ENCODE measurements around the gene HIPK3.
"Not testable (repeated sequence)": the region's sequence is repeated elsewhere in the genome, so short reads cannot be mapped to it uniquely, and the experiment has no call there.

The HIPK3 gene

DNA sequence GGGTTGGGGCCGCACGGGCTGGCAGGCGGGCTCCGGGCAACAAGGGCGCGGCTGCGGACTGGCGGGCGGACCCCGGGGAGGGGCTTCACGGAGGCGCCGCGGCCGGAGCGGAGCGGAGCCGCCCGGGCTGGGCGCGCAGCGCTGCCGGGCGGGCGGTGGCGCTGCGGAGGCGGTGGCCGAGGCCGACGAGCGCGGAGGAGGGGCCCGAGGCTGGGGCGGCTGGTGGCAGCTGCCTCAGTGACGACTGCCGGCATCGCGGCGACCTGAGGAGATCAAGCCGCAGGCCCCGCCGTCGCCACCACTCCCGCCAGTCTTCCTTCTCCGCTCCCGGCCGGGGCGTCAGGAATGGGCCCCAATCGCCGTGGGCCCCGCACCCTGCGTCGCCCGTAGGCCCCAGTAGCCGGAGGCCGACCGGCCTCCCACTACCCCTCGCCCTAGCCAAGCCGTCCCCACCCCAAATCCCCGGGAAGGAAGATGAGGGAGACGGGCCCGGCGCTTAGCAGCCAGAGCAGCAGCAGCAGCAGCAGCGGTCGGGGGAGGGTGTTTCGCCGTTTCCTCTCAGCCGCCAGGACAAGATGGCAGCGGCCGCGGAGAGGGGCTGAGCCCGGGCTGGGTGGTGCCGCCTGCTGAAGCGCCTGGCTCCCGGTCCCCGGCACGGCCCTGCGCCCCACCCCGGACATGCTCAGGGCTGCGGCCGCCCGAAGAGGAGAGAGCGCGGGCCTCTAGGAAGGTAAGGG is at the start of gene HIPK3:
Gene HIPK3, plus strand, starts transcription at position 222 of the 737 bp plus-strand sequence.
- peak; percentile 53 to 65 for DNase-seq (ENCODE audit: low read depth in 2 of 2)

DNA sequence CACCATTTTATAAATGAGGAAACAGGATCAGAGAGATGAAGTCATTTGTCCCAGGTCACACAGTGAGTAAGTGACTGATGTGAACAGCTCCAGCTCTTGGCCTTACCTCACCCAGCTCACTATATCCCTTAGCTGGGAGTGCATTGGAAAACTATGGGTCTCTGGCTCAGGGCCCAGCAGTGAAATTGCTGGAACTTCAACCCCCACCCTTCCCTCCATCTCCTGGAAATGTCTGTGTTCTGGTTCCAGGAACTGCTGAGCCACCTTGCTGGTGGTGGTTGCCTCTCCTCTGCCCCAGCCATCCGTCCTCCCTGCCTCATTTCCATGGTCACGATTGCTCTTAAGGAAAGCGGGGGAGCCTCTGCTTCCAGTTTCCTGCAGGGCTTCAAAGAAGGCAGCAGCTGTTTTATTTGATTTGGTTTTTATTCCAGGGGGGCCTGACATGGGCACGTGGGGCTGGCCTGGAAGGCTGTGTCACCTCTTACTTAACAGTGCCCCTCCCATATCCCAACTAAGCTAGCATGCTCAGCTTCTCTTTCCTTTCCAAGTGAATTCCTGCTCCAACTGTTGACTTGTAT is 49.7 kb upstream of the HIPK3 start:
- no peak for DNase-seq (ENCODE audit: low read depth in 2 of 2)

DNA sequence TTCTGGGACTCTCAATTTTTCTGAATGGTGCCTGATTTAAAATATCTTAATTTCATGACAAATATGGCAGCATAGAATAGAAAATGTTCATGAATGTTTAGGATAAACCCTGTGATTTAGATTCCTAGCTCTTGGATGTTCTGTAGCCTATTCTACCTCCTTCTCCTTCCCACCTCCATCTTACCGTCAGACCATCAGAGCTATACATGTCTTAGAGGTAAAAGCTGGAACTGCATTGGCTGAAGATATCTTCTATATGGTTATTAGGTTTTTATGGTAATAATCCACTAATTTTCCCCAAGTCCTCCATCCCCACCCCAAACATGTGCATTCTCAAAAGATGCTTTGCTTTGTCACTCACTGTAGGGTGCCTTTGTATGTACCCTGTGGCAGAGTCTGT is 49.0 kb upstream of the HIPK3 start:
- DNase-seq (ENCODE audit: low read depth in 2 of 2) = no peak

DNA sequence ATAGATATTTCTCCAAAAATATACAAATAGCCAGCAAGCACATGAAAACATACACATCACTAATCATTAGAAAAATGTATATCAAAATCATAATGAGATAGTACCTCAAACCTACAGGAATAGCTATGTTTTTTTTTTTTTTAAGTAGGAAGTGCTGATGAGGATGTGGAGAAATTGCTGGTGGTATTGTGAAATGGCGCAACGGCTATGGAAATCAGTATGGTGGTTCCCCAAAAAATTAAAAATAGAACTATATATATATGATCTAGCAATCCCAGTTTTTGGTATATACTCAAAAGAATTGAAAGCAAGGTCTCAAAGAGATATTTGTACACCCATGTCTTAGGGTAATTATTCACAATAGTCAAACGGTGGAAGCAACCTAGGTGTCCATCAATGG is 46.0 kb upstream of the HIPK3 start:
- no peak for DNase-seq (ENCODE audit: low read depth in 2 of 2)

DNA sequence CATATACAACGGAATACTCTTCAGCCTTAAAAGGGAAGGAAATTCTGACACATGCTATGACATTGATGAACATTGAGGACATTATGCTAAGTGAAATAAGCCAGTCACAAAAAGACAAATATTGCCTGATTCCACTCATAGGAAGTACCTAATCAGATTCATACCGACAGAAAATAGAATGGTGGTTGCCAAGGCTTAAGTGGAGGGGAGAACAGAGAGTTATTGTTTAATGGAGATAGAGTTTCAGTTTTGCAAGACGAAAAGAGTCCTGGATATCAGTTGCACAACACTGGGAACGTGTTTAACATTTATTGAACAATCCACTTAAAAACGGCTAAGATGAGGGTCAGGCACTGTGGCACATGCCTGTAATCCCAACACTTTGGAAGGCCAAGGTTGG is 45.6 kb upstream of the HIPK3 start:
- no peak for DNase-seq (ENCODE audit: low read depth in 2 of 2)

DNA sequence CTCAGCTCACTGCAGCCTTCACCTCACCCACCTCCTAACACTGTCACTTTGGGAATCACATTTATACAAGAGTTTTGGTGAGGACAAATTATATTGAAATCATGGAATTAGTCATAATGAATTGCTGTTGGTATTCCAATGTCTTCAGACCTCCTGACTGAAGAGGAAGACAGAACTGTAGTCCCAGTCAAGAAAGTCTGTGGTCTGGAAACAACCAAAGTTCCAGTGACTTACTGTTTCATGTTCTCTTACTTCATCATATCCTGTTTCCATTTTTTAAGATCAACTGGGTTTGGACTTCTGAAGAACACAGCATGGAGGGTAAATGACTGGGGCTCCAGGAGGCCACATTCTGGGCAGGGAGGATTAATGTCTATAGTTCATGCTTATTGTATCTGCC is 43.0 kb upstream of the HIPK3 start:
- DNase-seq (ENCODE audit: low read depth in 2 of 2) = no peak

DNA sequence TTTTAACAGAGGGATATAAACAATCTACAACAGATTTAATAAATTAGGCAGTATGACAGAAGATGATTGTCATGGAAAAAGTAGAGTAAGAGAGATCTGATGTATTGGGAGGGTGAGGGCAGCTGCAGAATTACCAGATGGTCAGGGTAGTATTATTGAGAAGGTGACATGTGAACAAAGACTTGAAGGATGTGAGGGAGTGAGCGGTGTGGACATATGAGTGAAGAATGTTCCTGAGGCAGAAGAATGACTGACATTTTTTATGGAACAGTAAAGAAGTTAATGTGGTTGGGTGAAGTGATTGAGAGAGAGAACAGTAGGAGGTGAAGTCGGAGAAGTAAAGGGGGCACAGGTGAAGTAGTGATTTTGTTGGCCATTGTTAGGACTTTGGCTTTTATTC is 42.4 kb upstream of the HIPK3 start:
- no peak for DNase-seq (ENCODE audit: low read depth in 2 of 2)

DNA sequence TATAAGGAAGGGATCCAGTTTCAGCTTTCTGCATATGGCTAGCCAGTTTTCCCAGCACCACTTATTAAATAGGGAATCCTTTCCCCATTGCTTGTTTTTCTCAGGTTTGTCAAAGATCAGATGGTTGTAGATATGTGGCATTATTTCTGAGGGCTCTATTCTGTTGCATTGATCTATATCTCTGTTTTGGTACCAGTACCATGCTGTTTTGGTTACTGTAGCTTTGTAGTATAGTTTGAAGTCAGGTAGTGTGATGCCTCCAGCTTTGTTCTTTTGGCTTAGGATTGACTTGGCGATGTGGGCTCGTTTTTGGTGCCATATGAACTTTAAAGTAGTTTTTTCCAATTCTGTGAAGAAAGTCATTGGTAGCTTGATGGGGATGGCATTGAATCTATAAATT is 40.5 kb upstream of the HIPK3 start:
- DNase-seq (ENCODE audit: low read depth in 2 of 2) = not testable (repeated sequence)

DNA sequence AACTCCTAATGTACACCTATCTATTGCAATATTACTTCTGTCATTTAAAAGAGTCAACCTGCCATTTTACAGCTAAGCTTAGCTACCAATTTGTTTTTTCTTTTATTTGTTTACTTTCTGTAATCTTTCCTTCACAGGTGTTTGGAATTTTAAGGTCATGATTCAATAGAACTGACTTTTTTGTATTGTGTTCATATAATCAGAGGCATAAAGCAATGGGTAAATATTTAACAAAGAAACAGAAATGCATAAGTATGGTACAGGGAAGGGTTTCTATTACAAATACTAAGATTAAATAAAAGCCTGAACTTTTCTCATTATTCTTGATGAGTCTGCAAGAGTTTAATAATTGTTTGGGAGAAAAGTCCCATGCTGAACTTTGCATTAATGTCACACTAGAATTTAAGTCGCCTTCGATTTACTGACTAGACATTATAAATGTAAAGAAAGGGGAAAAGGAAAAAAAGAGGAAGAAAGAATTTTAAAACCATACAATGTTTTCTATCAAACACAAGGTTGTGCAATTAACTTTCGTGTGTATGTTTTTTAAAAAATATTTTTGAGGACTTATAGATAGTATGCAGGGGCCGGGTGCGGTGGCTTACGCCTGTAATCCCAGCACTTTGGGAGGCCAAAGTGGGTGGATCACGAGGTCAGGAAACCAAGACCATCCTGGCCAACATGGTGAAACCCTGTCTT is 35.0 kb upstream of the HIPK3 start:
- no peak for DNase-seq (ENCODE audit: low read depth in 2 of 2)

DNA sequence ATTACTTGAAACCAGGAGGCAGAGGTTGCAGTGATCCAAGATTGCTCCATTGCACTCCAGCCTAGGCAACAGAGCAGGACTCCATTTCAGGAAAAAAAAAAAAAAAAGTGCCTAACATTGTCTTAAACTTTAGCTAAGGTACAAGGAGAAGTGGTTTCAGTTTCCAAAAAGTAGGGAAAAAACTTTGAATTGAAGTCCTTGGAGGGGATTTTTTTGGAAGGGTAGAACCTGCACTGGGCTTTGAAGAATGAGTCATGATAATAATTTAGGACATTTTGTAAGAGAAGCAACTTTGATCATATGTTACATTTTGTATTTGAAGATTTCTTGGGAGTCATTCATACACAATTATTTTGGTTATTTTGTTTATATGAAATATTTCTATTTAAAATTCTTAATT is 31.8 kb upstream of the HIPK3 start:
- DNase-seq (ENCODE audit: low read depth in 2 of 2) = no peak

DNA sequence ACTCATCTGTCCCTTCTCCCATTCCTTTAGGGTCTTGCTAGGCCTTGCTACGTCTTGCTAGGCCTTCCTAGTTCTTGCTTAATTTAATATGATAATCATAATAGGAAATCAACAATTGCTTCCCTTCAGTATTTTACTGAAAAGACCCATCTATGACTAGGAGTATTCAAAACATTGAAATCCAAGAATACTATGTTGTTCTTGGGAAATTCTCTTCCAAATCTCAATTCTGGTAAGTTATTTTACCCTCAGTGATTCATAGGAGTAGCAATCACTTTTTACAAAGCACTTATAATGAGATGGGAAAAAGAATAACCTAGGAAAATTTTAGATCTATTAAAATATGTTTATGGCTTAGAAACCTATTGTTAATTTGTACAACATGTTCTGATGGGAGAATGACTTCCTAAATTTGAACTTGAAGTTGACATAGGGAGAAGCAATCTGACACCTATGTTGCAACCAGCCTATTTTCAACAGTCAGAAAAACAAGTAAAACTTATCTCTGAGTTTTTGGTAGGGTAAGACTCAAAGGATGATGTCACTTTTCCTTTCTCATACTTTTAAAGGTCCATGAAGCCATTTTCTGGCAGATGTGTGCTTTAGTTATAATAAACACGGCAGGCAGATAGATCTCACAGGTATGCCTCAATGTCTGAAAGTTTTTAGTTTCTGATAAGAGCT is 29.5 kb upstream of the HIPK3 start:
- DNase-seq (ENCODE audit: low read depth in 2 of 2) = no peak

DNA sequence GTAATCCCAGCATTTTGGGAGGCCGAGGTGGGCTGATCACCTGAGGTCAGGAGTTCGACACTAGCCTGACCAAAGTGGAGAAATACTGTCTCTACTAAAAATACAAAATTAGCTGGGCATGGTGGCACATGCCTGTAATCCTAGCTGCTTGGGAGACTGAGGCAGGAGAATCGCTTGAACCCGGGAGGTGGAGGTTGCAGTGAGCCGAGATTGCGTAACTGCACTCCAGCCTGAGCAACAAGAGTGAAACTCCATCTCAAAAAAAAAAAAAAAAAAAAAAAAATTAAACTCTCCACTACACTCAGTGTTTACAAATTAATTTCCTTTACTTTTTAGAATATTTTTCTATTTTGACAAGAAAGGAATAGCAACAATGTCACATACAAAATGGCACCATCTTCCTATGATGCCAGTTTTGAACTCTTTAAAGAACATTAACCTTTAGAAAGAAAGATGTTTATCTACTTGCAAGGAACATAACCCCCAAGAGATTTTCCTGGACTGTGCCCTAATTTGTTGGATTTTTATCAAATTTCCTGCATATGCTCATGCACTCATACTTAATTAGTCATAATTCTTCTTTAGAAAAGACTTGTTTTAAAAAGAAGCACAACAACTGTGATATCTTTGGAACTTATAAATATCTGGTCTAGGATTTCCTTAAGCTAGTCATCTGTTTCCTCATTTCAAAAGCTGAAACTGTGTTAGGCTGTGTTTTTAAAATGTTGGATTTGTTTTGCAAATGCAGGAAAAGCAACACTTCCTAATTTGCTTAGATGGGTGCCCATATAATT is 22.6 kb upstream of the HIPK3 start:
- DNase-seq (ENCODE audit: low read depth in 2 of 2) = no peak

DNA sequence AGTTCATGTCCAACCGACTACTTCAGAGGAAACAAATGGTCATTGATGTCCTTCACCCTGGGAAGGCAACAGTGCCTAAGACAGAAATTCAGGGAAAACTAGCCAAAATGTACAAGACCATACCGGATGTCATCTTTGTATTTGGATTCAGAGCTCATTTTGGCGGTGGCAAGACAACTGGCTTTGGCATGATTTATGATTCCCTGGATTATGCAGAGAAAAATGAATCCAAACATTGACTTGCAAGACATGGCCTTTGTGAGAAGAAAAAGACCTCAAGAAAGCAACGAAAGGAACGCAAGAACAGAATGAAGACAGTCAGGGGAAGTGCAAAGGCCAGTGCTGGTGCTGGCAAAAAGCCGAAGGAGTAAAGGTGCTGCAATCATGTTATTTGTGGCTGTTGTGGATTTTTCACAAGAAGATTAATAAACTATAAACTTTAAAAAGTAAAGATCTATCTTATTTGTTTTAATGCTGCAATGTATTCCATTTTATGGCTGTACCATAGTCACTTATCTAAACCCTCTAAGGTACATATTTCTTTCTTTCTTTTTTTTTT is 20.1 kb upstream of the HIPK3 start:
- DNase-seq (ENCODE audit: low read depth in 2 of 2) = no peak

DNA sequence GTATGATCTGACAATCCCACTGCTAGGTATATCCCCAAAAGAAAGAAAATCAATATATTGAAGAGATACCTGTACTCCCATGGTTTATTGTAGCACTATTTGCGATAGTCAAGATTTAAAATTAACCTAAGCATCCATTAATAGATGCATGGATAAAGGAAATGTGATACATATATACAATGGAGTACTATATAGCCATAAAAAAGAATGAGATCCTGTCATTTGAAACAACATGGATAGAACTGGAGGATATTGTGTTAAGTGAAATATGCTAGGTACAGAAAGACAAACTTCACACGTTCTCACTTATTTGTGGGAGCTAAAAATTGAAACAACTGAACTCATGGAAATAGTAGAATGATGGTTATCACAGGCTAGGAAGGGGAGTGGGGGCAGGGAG is 14.6 kb upstream of the HIPK3 start:
- no peak for DNase-seq (ENCODE audit: low read depth in 2 of 2)

DNA sequence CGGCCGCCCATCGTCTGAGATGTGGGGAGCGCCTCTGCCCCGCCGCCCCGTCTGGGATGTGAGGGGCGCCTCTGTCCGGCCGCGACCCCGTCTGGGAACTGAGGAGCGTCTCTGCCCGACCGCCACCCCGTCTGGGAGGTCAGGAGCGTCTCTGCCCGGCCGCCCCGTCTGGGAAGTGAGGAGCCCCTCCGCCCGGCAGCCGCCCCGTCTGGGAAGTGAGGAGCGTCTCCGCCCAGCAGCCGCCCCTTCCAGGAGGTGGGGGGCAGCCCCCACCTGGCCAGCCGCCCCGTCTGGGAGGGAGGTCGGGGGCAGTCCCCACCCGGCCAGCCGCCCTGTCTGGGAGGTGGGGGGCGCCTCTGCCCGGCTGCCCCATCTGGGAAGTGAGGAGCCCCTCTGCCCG is 13.5 kb upstream of the HIPK3 start:
- not testable (repeated sequence) for DNase-seq (ENCODE audit: low read depth in 2 of 2)

DNA sequence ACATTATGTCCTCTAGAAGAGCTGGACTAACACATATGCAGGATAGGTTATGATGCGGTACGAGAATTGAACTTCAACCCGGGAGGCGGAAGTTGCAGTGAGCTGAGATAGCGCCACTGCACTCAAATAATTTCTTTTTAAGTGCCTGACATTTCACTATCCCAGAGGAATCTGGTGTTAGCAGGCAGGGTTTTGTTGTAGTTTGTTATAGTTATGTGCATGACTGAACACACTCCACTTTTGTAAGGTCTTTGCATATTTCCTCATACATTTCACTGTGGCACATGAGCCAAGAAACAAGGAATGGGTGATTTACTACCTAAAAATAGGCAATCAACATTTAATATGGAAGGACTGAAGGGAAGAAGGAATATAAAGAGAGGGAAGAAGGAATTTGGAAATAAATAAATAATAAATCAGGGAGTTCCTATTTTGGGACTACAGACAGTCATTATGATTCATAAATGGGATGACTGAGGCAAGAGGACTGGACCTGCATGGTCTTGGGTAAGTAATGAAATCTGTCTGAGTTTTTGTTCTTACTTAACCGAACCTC is 8.7 kb upstream of the HIPK3 start:
- DNase-seq (ENCODE audit: low read depth in 2 of 2) = no peak

DNA sequence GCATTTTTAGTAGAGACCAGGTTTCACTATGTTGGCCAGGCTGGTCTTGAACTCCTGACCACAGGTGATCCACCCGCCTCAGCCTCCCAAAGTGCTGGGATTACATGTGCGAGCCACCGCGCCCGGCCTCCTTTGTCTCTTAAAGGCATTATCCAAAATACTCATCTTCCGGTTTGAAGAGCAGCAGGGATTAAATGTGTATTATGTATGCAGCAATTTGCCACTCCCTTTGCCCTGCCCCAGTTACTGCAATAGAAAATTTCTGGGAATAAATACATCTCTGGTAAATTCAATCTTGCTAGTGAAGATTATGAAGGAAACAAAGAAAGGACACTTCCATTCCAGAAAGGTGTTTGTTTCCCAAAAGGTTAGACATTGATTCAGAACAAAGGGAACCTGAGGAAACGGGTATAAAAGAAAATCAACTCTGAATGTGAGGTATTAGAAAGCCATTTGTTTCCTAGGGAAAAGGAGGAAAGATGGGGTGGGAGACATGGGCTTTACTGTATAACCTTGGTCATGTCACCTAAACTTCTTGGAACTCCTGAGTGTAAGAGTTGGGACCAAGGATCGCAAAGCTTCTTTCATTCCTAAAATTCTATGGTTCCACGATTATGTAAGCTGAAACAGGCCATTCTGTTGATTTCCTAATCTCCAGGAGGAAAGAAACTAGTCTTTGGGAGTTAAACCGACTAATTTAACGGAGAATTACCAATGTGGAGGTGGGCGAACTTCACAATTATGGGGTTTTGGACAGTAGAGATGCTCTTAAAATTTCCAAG is 959 bp upstream of the HIPK3 start:
- no peak for DNase-seq (ENCODE audit: low read depth in 2 of 2)

DNA sequence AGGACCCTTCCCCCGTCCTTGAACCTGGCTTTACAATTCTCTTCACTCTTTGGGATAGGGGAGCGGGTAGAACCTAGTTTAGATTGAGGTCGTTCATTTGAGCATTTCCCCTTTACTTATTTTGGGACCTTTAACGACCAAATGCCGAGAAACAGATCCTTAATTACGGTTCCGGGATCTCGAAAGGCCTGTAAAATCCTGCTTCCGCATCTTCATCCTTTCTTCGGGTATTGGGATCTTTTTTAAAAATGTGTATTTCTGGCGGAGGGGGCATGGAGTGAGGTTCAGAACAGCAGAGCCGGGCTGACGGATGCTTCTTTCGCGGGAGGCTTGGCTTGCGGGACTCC is 395 bp upstream of the HIPK3 start:
- no peak for DNase-seq (ENCODE audit: low read depth in 2 of 2)

DNA sequence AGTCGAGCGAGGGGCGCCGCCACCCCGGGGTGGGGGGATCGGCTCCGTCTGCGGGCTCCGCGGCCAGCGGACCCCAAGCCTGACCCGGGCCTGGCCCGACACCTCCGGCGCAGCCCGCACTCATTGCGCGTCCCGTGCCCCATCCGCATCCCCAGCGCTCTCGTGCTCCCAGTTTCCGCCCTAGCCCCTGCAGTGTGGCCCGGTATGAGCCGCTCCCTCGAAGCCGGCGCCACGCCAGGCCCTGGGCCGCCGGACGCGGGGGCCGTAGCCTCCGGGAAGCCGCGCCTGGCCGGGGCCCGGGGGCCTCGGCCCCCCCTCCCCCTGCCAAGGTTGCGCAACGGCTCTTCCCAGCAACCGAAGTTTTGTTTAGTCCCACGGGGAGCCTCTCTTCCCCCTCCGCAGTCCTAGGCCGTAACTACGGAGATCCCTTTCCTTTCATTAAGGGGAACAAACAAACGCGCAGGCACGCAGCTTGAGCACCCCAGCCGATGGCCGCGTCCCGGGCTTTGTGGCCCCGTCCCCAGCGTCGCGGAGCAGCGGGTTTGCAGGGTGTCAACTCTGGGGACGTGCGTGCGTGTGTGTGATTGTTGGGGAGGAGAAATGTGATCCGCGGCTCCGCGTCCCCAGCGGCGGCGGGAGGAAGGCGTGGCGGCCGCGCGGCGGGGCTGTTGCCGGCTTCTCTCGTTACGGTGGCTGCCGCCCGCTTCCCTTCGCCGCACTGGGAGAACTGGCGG is 883 bp downstream of the HIPK3 start:
- DNase-seq (ENCODE audit: low read depth in 2 of 2) = peak; percentile 57 to 58
